ENCODE results near the gene ARHGAP15. TPM values are rescaled to one million over a fixed set of nuclear protein-coding genes. Genes with fewer than 3 reads are reported as not detected.

The ARHGAP15 gene
- total RNA-seq, 1 donor from 2014 or later = 56.2 TPM

DNA sequence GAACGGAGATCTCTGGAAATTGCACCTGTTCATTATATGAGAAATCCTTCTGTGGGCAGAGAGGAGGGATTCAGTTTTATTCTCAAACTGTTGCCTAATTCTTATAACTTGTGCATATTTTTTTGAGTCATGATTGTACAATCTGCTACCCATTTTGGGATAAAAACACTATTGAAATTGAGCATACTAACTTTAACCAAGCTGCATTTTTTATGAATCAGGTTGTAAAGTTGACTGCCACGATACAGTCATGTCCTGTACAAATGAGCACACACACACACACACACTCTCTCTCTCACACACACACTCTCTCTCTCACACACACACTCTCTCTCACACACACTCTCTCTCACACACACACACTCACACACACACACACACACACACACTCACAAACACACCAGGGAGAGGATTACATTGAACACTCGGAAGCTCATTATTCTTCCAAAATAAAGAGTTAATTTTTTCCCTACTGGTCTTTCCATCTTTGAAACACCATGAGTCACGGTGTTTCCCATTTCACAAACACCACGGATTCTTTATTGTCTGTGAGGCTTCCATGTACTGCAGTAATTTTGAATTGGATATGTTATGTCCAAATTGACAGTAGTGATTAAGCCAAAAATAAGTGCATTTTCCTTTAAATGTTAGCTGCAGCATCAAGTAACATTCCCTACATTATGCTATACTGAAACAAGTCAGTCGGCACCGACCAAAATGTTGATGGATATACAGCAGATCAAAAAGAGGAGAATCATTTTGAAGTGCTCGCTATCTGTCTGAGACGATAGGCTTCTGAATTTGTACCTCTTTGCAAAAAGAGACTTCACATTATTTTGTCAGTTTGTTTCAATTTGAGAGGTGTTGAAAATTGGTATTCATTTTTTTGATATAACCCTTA, 216.9 kb downstream of the ARHGAP15 start:
- DNase-seq = no peak
- Mint-ChIP-seq H3K4me3 (no peak overlapping the region), H3K9me3 (no peaks in the 10 kb centered on the region), H3K27ac (no peak overlapping the region), H3K27me3 (no peaks in the 10 kb centered on the region), H3K4me1 (no peaks in the 10 kb centered on the region), H3K36me3 (ENCODE audit: low read depth) (peaks cover 10% of the 10 kb centered on the region)
- intact Hi-C loops (cut with micrococcal nuclease) = no loop called here

DNA sequence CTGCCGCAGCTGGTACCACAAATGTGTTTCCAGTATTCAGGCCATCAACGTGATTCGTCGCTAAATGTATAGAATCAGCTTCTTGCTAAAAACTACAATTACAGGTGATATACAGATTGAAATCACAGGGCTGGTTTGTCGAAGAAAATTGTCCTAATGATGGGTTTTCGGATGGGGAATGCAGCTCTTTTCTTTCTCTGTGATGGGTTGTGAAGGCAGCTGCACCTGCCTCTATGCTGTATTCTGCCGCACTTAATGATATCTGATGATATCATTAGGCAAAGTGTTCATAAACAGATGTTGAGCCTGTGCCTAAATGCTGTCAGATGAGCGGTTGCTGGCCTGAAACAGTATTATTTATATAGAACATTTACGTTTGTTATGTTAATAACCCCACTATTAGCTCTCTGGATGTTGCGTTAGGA, 218.1 kb downstream of the ARHGAP15 start:
- Mint-ChIP-seq H3K4me3 (no peak overlapping the region), H3K9me3 (no peaks in the 10 kb centered on the region), H3K27me3 (no peaks in the 10 kb centered on the region), H3K36me3 (ENCODE audit: low read depth) (peaks cover 10% of the 10 kb centered on the region), H3K27ac (no peak overlapping the region), H3K4me1 (no peaks in the 10 kb centered on the region)
- intact Hi-C loops (cut with micrococcal nuclease) = no loop called here
- no peak for DNase-seq

DNA sequence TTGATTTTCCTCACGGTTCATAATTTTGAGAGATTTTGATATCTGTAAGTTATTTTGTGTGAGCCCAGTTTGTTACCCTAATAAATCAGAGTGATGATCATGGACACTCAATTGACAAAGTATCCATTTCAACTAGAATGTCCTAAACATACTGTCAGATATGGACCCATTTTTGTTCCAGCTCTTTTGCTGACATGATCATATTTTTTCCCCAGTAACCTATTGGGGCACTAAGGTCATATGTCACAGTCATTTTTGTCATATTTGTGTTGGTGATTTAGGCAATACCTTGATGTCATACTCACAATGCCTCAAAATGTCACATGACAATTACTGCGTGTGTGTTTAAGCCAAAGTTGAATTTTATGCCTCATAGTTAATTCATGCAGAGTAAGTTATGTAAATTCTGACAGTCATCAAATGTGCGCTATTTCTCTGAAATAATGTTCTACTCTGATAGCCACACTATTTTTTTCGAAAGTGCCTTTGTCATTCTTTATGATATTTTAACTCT, 218.7 kb downstream of the ARHGAP15 start:
- Mint-ChIP-seq H3K27ac (no peak overlapping the region), H3K4me3 (no peak overlapping the region), H3K4me1 (no peaks in the 10 kb centered on the region), H3K27me3 (no peaks in the 10 kb centered on the region), H3K9me3 (no peaks in the 10 kb centered on the region), H3K36me3 (ENCODE audit: low read depth) (peaks cover 10% of the 10 kb centered on the region)
- no peak for DNase-seq
- intact Hi-C loops (cut with micrococcal nuclease) = no loop called here

DNA sequence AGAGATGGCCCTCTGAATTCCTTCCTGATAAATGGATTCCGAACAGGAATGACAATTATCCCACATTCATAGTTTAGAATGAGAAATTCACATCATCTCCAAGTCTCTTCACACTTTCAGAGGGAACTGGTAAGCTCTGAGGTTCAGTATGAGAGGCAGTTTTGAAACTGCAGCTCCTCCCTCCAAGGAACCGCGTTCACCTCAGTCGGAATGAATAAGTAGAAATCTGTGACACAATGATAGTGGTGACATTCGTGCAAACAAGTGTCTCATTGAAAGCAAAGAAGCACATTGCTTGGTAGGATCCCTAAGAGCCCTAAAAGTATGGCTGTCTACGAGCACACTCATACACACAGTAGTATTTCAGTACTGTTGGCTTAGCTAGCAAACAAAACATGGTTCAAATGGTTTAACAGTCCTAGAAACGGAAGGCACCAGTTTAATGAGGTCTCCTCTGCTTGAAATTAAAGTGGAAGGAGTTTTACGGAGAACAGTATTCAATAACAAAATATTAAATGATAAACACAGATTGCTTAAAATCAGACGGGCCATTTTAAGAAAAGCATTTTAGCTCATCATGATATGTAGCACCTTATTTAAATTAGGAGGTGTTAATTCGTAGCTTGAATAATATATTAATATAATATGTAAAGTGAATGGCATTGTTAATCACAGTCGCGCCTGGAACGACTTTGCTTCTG, 225.0 kb downstream of the ARHGAP15 start:
- no peak overlapping the region for H3K27ac Mint-ChIP-seq
- DNase-seq = no peak
- H3K4me1 Mint-ChIP-seq = no peaks in the 10 kb centered on the region
- H3K36me3 Mint-ChIP-seq (ENCODE audit: low read depth) = peaks cover 1% of the 10 kb centered on the region
- H3K4me3 Mint-ChIP-seq = no peak overlapping the region
- no peaks in the 10 kb centered on the region for H3K9me3 Mint-ChIP-seq
- no peaks in the 10 kb centered on the region for H3K27me3 Mint-ChIP-seq
- intact Hi-C loops (cut with micrococcal nuclease) = no loop called here

DNA sequence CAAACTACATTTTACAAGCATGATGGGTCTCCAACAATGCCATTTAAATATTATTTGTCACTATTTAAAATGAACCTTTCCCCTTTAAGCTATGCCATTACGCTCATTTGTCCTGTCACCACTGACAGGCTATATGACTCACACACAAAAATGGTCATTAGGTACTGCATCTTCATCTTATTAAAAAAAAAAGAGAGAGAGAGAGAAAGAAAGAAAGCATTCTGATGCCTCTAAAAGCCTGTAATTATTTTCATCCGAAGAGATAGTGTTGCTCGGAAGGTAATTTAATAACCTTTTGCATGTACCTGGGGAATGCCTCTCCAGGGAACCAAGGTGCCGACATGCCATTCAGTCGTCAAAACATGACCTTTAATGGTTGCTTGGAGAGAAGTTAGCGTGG, 226.7 kb downstream of the ARHGAP15 start:
- Mint-ChIP-seq H3K4me1 (no peaks in the 10 kb centered on the region), H3K4me3 (no peak overlapping the region), H3K27me3 (no peaks in the 10 kb centered on the region), H3K27ac (no peak overlapping the region), H3K9me3 (no peaks in the 10 kb centered on the region), H3K36me3 (ENCODE audit: low read depth) (peaks cover 5% of the 10 kb centered on the region)
- intact Hi-C loops (cut with micrococcal nuclease) = no loop called here
- DNase-seq = no peak

DNA sequence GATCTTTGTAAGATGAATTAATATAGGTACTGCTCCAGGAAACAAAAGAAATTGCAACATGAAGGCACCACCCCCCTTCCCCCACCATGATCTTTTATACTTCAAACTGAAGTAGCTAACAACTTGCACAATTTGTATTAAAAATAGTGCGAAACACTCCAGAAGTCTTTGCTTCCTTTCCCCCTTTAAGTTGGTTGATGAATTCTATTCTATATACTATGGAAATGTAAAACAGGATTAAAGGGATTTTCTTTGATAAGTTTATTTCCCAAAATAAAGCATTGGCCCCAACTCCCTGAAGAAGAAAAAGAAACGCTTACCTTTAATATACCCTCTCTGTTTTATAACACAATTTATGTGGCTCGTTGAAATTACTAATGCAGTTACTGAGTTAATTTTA, 227.1 kb downstream of the ARHGAP15 start:
- no peaks in the 10 kb centered on the region for H3K4me1 Mint-ChIP-seq
- H3K4me3 Mint-ChIP-seq = no peak overlapping the region
- H3K36me3 Mint-ChIP-seq (ENCODE audit: low read depth) = peaks cover 6% of the 10 kb centered on the region
- H3K27ac Mint-ChIP-seq = no peak overlapping the region
- intact Hi-C loops (cut with micrococcal nuclease) = no loop called here
- no peaks in the 10 kb centered on the region for H3K9me3 Mint-ChIP-seq
- H3K27me3 Mint-ChIP-seq = no peaks in the 10 kb centered on the region
- no peak for DNase-seq

DNA sequence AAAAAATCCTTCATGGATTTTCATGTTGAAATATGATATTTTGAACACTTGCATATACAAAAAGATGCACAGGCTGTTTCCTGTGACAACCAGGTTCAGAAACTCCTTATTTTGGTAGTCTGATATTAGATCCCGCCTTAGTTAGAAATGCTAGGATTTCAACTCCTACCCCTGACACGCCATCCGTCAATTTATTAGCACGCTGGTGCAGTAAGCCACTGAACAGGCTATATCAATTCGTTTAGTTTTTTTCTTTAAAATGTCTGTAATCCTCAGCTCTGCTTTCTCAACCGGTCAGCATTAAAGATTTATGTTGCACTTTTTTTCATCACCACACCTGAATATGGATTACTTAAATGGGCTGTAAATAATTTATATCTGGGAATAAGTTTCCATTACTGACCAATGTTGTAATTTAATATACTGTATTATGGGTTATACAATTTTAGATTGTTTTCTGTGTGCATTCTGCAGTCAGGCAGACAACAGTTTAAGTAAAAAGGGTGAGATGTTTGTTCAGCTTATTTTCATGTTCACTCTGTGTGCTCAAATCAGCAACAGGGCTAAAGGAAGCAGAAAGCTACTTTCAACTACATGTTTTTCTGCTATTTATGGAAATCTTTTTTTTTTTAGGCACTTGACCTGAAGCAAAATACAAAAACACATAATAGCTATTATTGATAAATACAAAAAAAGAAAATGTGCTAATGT, 227.7 kb downstream of the ARHGAP15 start:
- H3K27ac Mint-ChIP-seq = no peak overlapping the region
- H3K4me3 Mint-ChIP-seq = no peak overlapping the region
- intact Hi-C loops (cut with micrococcal nuclease) = no loop called here
- H3K9me3 Mint-ChIP-seq = no peaks in the 10 kb centered on the region
- H3K27me3 Mint-ChIP-seq = no peaks in the 10 kb centered on the region
- no peak for DNase-seq
- no peaks in the 10 kb centered on the region for H3K4me1 Mint-ChIP-seq
- peaks cover 6% of the 10 kb centered on the region for H3K36me3 Mint-ChIP-seq (ENCODE audit: low read depth)

DNA sequence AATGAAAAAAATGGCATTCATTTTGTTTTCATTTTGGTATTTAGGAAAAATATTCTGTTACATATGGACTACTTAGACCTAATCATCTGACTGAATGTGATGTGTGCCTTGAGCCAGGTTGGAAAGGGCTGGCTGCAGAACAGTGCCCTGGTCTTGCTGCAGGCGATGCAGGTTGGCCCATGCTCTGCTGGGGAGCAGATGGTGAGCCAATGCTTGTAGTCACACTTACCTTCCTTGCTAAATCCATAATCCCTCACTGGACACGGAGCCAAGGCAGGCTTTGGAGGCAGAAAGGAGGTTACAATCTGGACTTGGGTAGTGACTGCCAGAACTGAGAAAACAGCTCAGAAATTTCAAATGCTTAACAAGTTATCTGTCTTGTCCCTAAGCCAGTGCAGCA, 228.7 kb downstream of the ARHGAP15 start:
- Mint-ChIP-seq H3K9me3 (no peaks in the 10 kb centered on the region), H3K27ac (no peak overlapping the region), H3K27me3 (no peaks in the 10 kb centered on the region), H3K4me1 (no peaks in the 10 kb centered on the region), H3K36me3 (ENCODE audit: low read depth) (peaks cover 12% of the 10 kb centered on the region), H3K4me3 (no peak overlapping the region)
- intact Hi-C loops (cut with micrococcal nuclease) = no loop called here
- DNase-seq = no peak

DNA sequence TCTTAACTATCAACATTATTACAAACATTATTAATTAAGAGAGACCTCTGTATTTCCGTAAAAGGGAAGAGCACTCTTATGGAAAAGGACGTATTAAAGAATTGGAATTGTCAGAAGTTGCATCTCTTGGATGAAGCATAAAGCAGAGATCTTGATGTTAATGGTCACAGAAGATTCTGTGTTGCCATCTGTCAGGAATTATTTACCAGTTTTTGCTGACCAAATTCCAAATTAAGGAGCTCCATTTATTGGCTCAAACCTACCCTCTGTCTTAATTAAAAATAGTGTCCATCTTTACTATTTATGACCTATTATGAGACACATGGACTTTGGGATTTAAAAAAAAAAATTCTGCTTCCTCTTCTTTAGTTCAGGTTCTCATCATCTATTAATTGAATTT, 232.1 kb downstream of the ARHGAP15 start:
- peaks cover 17% of the 10 kb centered on the region for H3K36me3 Mint-ChIP-seq (ENCODE audit: low read depth)

DNA sequence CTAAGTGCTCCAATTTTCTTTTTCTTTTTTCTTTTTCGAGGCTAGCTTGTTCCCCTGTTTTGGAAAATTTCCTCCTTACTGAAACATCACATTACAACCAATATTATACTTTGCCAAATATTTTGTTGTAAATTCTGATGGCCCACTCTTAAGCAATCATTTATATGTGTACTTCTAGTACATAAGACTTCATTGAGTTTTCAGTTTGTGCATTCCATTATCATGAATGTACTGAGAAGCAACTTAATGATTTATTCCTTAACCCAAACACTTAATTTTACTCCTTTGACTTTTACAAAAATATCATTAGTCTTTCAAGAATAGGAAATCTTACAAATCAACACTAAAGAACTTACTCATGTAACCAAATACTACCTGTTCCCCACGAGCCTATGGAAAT, 242.4 kb downstream of the ARHGAP15 start:
- intact Hi-C loops (cut with micrococcal nuclease) = no loop called here
- Mint-ChIP-seq H3K9me3 (no peaks in the 10 kb centered on the region), H3K36me3 (ENCODE audit: low read depth) (peaks cover 3% of the 10 kb centered on the region), H3K27ac (no peak overlapping the region), H3K27me3 (no peaks in the 10 kb centered on the region), H3K4me1 (no peaks in the 10 kb centered on the region), H3K4me3 (no peak overlapping the region)
- no peak for DNase-seq

More for the DNA sequence above, 232.1 kb downstream of the ARHGAP15 start:
- intact Hi-C loops (cut with micrococcal nuclease) = no loop called here
- no peaks in the 10 kb centered on the region for H3K4me1 Mint-ChIP-seq
- no peaks in the 10 kb centered on the region for H3K27me3 Mint-ChIP-seq
- no peak overlapping the region for H3K27ac Mint-ChIP-seq
- H3K9me3 Mint-ChIP-seq = no peaks in the 10 kb centered on the region
- DNase-seq = no peak
- no peak overlapping the region for H3K4me3 Mint-ChIP-seq

DNA sequence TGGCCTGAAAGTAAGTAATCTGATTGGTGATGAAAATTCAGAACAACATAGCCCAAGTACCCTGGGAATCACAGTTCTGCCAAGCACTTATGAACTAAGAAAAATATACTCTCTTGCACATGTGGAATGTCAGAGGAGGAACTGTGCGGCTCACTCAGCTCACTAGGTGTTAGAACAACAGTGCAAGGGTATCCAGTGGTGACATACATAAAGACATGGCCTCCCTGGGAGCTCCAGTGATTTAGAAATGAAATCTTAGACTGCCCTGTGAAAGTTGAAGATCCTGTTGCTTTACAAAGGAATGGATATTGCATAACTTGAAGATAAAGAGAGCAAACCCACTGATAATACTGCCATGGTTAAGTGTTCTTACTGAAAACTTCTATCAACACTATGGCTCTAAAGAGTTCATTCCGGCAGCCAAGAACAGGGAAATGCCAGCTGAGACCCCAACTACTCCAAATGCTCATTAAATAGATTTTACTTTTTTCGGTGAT, 246.2 kb downstream of the ARHGAP15 start:
- no peaks in the 10 kb centered on the region for H3K4me1 Mint-ChIP-seq
- no peak overlapping the region for H3K27ac Mint-ChIP-seq

DNA sequence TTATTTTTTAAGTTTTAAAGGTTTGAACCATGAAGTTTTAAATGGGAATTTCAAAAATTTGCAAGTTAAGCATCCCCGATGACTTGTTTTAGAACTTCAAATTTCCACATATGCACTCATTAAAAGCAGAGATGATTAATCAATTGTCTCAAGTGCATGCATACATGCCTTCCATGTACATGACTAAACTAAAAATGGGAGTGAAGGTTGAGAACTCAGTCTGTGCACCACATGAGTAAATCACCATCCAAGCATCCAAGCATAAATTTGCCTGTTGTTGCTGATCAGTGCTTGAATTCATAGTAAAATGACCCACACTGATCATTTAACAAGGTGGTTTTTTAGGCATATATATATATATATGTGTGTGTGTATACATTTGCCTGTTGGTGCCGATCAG, 249.8 kb downstream of the ARHGAP15 start:
- no peaks in the 10 kb centered on the region for H3K4me1 Mint-ChIP-seq
- no peaks in the 10 kb centered on the region for H3K27me3 Mint-ChIP-seq
- no peak overlapping the region for H3K27ac Mint-ChIP-seq
- H3K36me3 Mint-ChIP-seq (ENCODE audit: low read depth) = peaks cover 6% of the 10 kb centered on the region
- no peaks in the 10 kb centered on the region for H3K9me3 Mint-ChIP-seq
- intact Hi-C loops (cut with micrococcal nuclease) = no loop called here
- H3K4me3 Mint-ChIP-seq = no peak overlapping the region
- DNase-seq = no peak

More for the DNA sequence above, 246.2 kb downstream of the ARHGAP15 start:
- Mint-ChIP-seq H3K27me3 (no peaks in the 10 kb centered on the region), H3K9me3 (no peaks in the 10 kb centered on the region), H3K4me3 (no peak overlapping the region), H3K36me3 (ENCODE audit: low read depth) (peaks cover 3% of the 10 kb centered on the region)
- intact Hi-C loops (cut with micrococcal nuclease) = no loop called here
- no peak for DNase-seq

DNA sequence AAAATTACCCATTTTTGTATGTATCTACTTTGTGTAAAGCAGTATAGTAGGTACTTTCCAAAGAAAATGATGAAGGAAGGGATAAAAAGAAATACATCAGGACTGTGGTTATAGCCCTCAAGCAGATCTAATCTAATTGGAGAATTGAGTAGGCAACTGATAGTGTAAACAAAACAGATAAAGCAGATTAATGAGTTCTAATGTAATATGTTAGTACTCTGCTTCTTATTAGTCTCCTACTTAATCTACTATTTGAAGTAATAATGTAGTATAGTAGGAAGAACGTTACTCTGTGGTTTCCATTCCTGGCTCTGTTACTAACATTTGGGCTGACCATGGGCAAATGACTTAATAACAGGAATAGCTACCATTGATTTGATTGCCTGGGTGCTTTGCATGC, 250.7 kb downstream of the ARHGAP15 start:
- Mint-ChIP-seq H3K36me3 (ENCODE audit: low read depth) (peaks cover 6% of the 10 kb centered on the region), H3K27me3 (no peaks in the 10 kb centered on the region), H3K4me3 (no peak overlapping the region), H3K4me1 (no peaks in the 10 kb centered on the region), H3K9me3 (no peaks in the 10 kb centered on the region), H3K27ac (no peak overlapping the region)
- DNase-seq = no peak
- intact Hi-C loops (cut with micrococcal nuclease) = no loop called here

DNA sequence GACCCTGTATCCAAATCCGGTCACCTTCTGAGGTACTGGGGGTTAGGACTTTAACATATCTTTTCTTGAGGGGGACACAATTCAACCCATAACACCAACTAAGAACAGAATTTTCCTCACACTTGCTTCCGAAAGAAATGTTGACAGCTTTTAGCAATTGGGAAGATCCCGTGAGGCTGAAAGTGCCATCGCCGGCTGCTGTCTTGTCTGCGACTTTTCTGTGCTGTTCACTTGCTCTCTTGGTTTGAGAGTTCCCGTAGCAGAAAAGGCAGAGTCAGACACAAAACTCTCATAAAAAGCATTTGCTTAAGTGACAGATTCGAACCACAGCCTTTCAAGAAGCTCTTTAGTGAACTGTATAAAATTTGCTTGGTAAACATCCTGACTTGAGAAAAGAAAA, 253.4 kb downstream of the ARHGAP15 start:
- H3K4me3 Mint-ChIP-seq = no peak overlapping the region
- no peak overlapping the region for H3K27ac Mint-ChIP-seq
- no peaks in the 10 kb centered on the region for H3K9me3 Mint-ChIP-seq
- no peak for DNase-seq
- no peaks in the 10 kb centered on the region for H3K4me1 Mint-ChIP-seq
- H3K27me3 Mint-ChIP-seq = no peaks in the 10 kb centered on the region
- H3K36me3 Mint-ChIP-seq (ENCODE audit: low read depth) = peaks cover 4% of the 10 kb centered on the region
- intact Hi-C loops (cut with micrococcal nuclease) = no loop called here

Measured in activated CD4-positive, alpha-beta T cell treated with anti-CD3 and anti-CD28 coated beads, Interleukin-2, amount 10 ng/mL, durations not matched to agents 24 days and 14 days (primary cell).